Activated CD8-positive, alpha-beta memory T cell treated with anti-CD3 and anti-CD28 coated beads, Interleukin-2, amount 10 ng/mL, durations not matched to agents 7 days and 5 days (primary cell): ENCODE measurements around the gene SH3BGRL. TPM values are rescaled to one million over a fixed set of nuclear protein-coding genes. Genes with fewer than 3 reads are reported as not detected.

Source experiments
- total RNA-seq, 2 experiments: library from RNA; stranded (reverse); gene quantifications; one replicate each; pipeline ENCODE4 v1.2.3, GENCODE V29; 2021

Gene SH3BGRL
- total RNA-seq, 2 experiments from 2014 or later = 54.7 to 59.8 TPM

Other genes starting within 250 kb of the SH3BGRL start
- 1 to 10 TPM; 2.8 to 4.0 TPM for gene HMGN5, start 189 bp upstream of the SH3BGRL start, total RNA-seq